ENCODE measurements around the gene CDH4.

CDH4 gene

GRCh38 chr20:61948586-61949362, 696.7 kb downstream of the CDH4 start:
- DNase-seq, result no peak

- no peak for DNase-seq
Measured at GRCh38 chr20:61949363-61949713, 697.3 kb downstream of the CDH4 start.

- no peak for DNase-seq
Measured at GRCh38 chr20:61949714-61950640, 697.9 kb downstream of the CDH4 start.

GRCh38 chr20:61950641-61951071, 698.6 kb downstream of the CDH4 start:
- no peak for DNase-seq

GRCh38 chr20:61951695-61952533, 699.9 kb downstream of the CDH4 start:
- DNase-seq, result no peak

GRCh38 chr20:61953037-61954021, 701.3 kb downstream of the CDH4 start:
- DNase-seq, result no peak

- DNase-seq, result peak; percentile 35
Measured at GRCh38 chr20:61954276-61955021, 702.4 kb downstream of the CDH4 start.

GRCh38 chr20:61955668-61956395, 703.8 kb downstream of the CDH4 start:
- no peak for DNase-seq

- DNase-seq, result no peak
Measured at GRCh38 chr20:61956396-61957342, 704.6 kb downstream of the CDH4 start.

GRCh38 chr20:61957961-61958715, 706.1 kb downstream of the CDH4 start:
- no peak for DNase-seq

- DNase-seq, result no peak
Measured at GRCh38 chr20:61958773-61959700, 707.0 kb downstream of the CDH4 start.

- DNase-seq, result no peak
Measured at GRCh38 chr20:61960836-61961235, 708.8 kb downstream of the CDH4 start.

GRCh38 chr20:61963149-61963548, 711.1 kb downstream of the CDH4 start:
- DNase-seq, result no peak

- no peak for DNase-seq
Measured at GRCh38 chr20:61963885-61964674, 712.0 kb downstream of the CDH4 start.

- no peak for DNase-seq
Measured at GRCh38 chr20:61964675-61965605, 712.9 kb downstream of the CDH4 start.

Measured in NCI-H774 (cell line).